Measurements from ENCODE around the gene PPP1R2. TPM values are rescaled to one million over a fixed set of nuclear protein-coding genes. Genes with fewer than 3 reads are reported as not detected.
A peak's percentile ranks its signal among the peaks of the same experiment; 100 is the strongest.

PPP1R2 gene
- total and polyA plus RNA-seq, 9 of the 15 experiments (the other 6 are each of a cell fraction or from before 2014, with no cell fraction given), result 9.4 to 115 (median 40.3) TPM

- TF ChIP-seq MNT (conservative IDR thresholded peaks at IDR 0.05) (peak; percentile 85 to 86), HNRNPLL (IDR thresholded peaks at IDR 0.05; ENCODE audit: low read depth, low read length, poor library complexity, severe bottlenecking) (peak; percentile 63), USF2 (CRISPR knock-in tag; IDR thresholded peaks at IDR 0.05) (0 out of 2 replicates have a peak, but pooled peaks have one; percentile 51), SP1 (CRISPR knock-in tag; IDR thresholded peaks at IDR 0.05) (no peak), SMAD3 (CRISPR knock-in tag; conservative IDR thresholded peaks at IDR 0.05) (no peak), ASH1L (IDR thresholded peaks at IDR 0.05; ENCODE audit: borderline replicate concordance, low read depth, partially characterized antibody) (no peak), LCOR (CRISPR knock-in tag; IDR thresholded peaks at IDR 0.05) (0 out of 2 replicates have a peak, but pooled peaks have one; percentile 27), RAD51 (IDR thresholded peaks at IDR 0.05; ENCODE audit: borderline replicate concordance, low read depth) (peak; percentile 34; the same call in 1 of the 2 replicates), L3MBTL2 (IDR thresholded peaks at IDR 0.05) (peak; percentile 99), DMBX1 (CRISPR knock-in tag; IDR thresholded peaks at IDR 0.05; ENCODE audit: borderline replicate concordance) (no peak), POLR3G (IDR thresholded peaks at IDR 0.05; ENCODE audit: extremely low read depth, insufficient read length, insufficient replicate concordance) (no peak), RBFOX2 (IDR thresholded peaks at IDR 0.05; ENCODE audit: low read depth, low read length) (no peak), KLF13 (tag; IDR thresholded peaks at IDR 0.05; ENCODE audit: borderline replicate concordance, low read depth) (no peak), MYNN (IDR thresholded peaks at IDR 0.05) (peak; percentile 79), MYNN (CRISPR knock-in tag; IDR thresholded peaks at IDR 0.05) (no peak), ZNF780A (CRISPR knock-in tag; IDR thresholded peaks at IDR 0.05) (no peak), CREB3L1 (IDR thresholded peaks at IDR 0.05; ENCODE audit: borderline replicate concordance, low read depth) (peak; percentile 82; the same call in 1 of the 2 replicates)
- TF ChIP-seq, protein P1, sequence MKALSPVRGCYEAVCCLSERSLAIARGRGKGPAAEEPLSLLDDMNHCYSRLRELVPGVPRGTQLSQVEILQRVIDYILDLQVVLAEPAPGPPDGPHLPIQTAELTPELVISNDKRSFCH (CRISPR knock-in tag; IDR thresholded peaks at IDR 0.05), result no peak
- TF ChIP-seq, protein P1 (tag; IDR thresholded peaks at IDR 0.05), result 0 out of 2 replicates have a peak, but pooled peaks have one; percentile 22
- TF ChIP-seq, protein P2, sequence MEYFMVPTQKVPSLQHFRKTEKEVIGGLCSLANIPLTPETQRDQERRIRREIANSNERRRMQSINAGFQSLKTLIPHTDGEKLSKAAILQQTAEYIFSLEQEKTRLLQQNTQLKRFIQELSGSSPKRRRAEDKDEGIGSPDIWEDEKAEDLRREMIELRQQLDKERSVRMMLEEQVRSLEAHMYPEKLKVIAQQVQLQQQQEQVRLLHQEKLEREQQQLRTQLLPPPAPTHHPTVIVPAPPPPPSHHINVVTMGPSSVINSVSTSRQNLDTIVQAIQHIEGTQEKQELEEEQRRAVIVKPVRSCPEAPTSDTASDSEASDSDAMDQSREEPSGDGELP (CRISPR knock-in tag; IDR thresholded peaks at IDR 0.05; ENCODE audit: borderline replicate concordance), result peak; percentile 78
Measured at GRCh38 chr3:195556390-195556789, 13.3 kb upstream of the PPP1R2 start (continued).

Data from K562 (cell line).